ENCODE data around the gene SS18L1.

Gene SS18L1

GRCh38 chr20:62222266-62222850 is 78.8 kb downstream of the SS18L1 start:
- peak; percentile 63 for FAIRE-seq

GRCh38 chr20:62222972-62223371 is 79.4 kb downstream of the SS18L1 start:
- FAIRE-seq: no peak
- DNase-seq (ENCODE audit: insufficient read length, low spot score): no peak

More at GRCh38 chr20:62222266-62222850, 78.8 kb downstream of the SS18L1 start:
- no peak for DNase-seq (ENCODE audit: insufficient read length, low spot score)

- no peak for DNase-seq (ENCODE audit: insufficient read length, low spot score)
- peak; percentile 52 for FAIRE-seq
These were observed 80.0 kb downstream of the SS18L1 start for GRCh38 chr20:62223571-62223970.

- FAIRE-seq (no peak), DNase-seq (ENCODE audit: insufficient read length, low spot score) (no peak)
These were observed 80.7 kb downstream of the SS18L1 start for GRCh38 chr20:62224113-62224855.

GRCh38 chr20:62225026-62225425 is 81.5 kb downstream of the SS18L1 start:
- DNase-seq (ENCODE audit: insufficient read length, low spot score) (no peak), FAIRE-seq (peak; percentile 9)

- DNase-seq (ENCODE audit: insufficient read length, low spot score): no peak
- peak; percentile 79 for FAIRE-seq
These were observed 82.5 kb downstream of the SS18L1 start for GRCh38 chr20:62225820-62226635.

GRCh38 chr20:62226707-62227590 is 83.4 kb downstream of the SS18L1 start:
- DNase-seq (ENCODE audit: insufficient read length, low spot score): no peak
- no peak for FAIRE-seq

- DNase-seq (ENCODE audit: insufficient read length, low spot score): no peak
- FAIRE-seq: peak; percentile 9
These were observed 84.0 kb downstream of the SS18L1 start for GRCh38 chr20:62227591-62227976.

GRCh38 chr20:62227977-62228958 is 84.7 kb downstream of the SS18L1 start:
- peak; percentile 38 for FAIRE-seq
- no peak for DNase-seq (ENCODE audit: insufficient read length, low spot score)

GRCh38 chr20:62228982-62229545 is 85.5 kb downstream of the SS18L1 start:
- DNase-seq (ENCODE audit: insufficient read length, low spot score): no peak
- peak; percentile 100 for FAIRE-seq

- FAIRE-seq (no peak), DNase-seq (ENCODE audit: insufficient read length, low spot score) (no peak)
These were observed 86.1 kb downstream of the SS18L1 start for GRCh38 chr20:62229667-62230066.

GRCh38 chr20:62230276-62230675 is 86.7 kb downstream of the SS18L1 start:
- FAIRE-seq (no peak), DNase-seq (ENCODE audit: insufficient read length, low spot score) (no peak)

GRCh38 chr20:62230696-62231095 is 87.1 kb downstream of the SS18L1 start:
- DNase-seq (ENCODE audit: insufficient read length, low spot score) (no peak), FAIRE-seq (no peak)

GRCh38 chr20:62231292-62231691 is 87.7 kb downstream of the SS18L1 start:
- DNase-seq (ENCODE audit: insufficient read length, low spot score): no peak
- peak; percentile 78 for FAIRE-seq
